Esophagus squamous epithelium (tissue), 4 donors: Measurements from ENCODE around the gene SRSF7.

Experiments
- POLR2A ChIP-seq, 4 donors: fragments of 450-650 bp; IDR thresholded peaks; one replicate each; pipeline ENCODE4 v1.6.1; 2017; ENCODE audit warnings: antibody characterized with exemption in 4 of 4, mild to moderate bottlenecking in 4 of 4, moderate library complexity in 3 of 4
- TF ChIP-seq, protein P1 (sequence below), 6 experiments: fragments of 450-650 bp in 4 of 6; fragments of 200-600 bp in 2 of 6; sonication (generic) in 2 of 6; IDR thresholded peaks; one replicate each; pipeline ENCODE4 v1.5.1; 2016 to 2019; ENCODE audit warnings: antibody characterized with exemption in 6 of 6, mild to moderate bottlenecking in 4 of 6, moderate library complexity in 4 of 6

DNA sequence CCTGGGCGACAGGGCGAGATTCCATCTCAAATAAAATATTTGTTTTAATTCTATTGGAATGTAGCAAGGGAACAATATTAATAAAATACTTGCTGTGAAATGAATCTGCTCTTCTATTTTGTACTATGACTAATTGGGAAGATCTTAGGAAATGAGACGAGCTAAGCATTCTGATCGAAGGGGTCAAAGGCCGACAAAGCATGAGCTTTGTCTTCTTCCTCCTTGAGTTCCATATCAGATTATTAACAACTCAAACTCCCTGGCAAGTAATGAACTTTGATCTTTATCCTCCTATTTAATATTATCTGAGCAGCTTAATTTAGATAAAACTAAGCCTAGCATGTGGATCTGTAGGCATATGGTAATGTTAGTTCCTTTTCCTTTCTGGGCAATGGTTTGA lies 42.4 kb upstream of the SRSF7 start:
- TF ChIP-seq, protein P1, sequence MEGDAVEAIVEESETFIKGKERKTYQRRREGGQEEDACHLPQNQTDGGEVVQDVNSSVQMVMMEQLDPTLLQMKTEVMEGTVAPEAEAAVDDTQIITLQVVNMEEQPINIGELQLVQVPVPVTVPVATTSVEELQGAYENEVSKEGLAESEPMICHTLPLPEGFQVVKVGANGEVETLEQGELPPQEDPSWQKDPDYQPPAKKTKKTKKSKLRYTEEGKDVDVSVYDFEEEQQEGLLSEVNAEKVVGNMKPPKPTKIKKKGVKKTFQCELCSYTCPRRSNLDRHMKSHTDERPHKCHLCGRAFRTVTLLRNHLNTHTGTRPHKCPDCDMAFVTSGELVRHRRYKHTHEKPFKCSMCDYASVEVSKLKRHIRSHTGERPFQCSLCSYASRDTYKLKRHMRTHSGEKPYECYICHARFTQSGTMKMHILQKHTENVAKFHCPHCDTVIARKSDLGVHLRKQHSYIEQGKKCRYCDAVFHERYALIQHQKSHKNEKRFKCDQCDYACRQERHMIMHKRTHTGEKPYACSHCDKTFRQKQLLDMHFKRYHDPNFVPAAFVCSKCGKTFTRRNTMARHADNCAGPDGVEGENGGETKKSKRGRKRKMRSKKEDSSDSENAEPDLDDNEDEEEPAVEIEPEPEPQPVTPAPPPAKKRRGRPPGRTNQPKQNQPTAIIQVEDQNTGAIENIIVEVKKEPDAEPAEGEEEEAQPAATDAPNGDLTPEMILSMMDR (IDR thresholded peaks at IDR 0.05): no peak
- no peak for TF ChIP-seq POLR2A (IDR thresholded peaks at IDR 0.05)
